GM12878 (cell line): ENCODE results near the gene STARD8.
"Not testable (repeated sequence)": the region's sequence is repeated elsewhere in the genome, so short reads cannot be mapped to it uniquely, and the experiment has no call there.

ENCODE experiments used
- DPF2 ChIP-seq: fragments of 450-650 bp; IDR thresholded peaks from 2 replicates; pipeline ENCODE4 v1.6.1; 2017; ENCODE audit warnings: mild to moderate bottlenecking
- EGR1 ChIP-seq, 2 experiments: IDR thresholded peaks; 1 replicate in 1 of 2; 2 replicates in 1 of 2; pipeline ENCODE4 v1.6.1; 2011 to 2012; ENCODE audit warnings: low read depth in 2 of 2, low read length in 2 of 2, borderline replicate concordance in 1 of 2, mild to moderate bottlenecking in 1 of 2, moderate library complexity in 1 of 2
- EP300 ChIP-seq, 2 experiments: fragments of 150-350 bp in 1 of 2; IDR thresholded peaks; 2 replicates each; pipeline ENCODE4 v1.6.1; 2011 to 2012; ENCODE audit warnings: low read depth in 2 of 2, low read length in 2 of 2, borderline replicate concordance in 1 of 2, improper control_type of control experiment in 1 of 2, inconsistent platforms in 1 of 2; ENCODE audit not compliant: control insufficient read depth in 1 of 2
- EZH2 ChIP-seq: IDR thresholded peaks from 2 replicates; pipeline ENCODE4 v1.6.1; 2012; ENCODE audit warnings: low read depth, mild to moderate bottlenecking, control low read depth, inconsistent platforms, low read length, borderline replicate concordance; ENCODE audit not compliant: control insufficient read depth
- HCFC1 ChIP-seq: fragments of 150-350 bp; IDR thresholded peaks from 2 replicates; pipeline ENCODE4 v1.6.1; 2014; ENCODE audit warnings: low read length
- MXI1 ChIP-seq: fragments of 150-350 bp; IDR thresholded peaks from 2 replicates; pipeline ENCODE4 v1.6.1; 2011; ENCODE audit warnings: low read depth, mild to moderate bottlenecking, inconsistent platforms, low read length, improper control_type of control experiment
- POLR2AphosphoS2 ChIP-seq: IDR thresholded peaks from 2 replicates; pipeline ENCODE4 v1.6.1; 2011; ENCODE audit warnings: low read depth, mild to moderate bottlenecking, low read length, improper control_type of control experiment, moderate library complexity
- SUZ12 ChIP-seq: fragments of 200-600 bp; sonication (generic); IDR thresholded peaks from one replicate; pipeline ENCODE4 v1.6.1; 2018; ENCODE audit warnings: antibody characterized with exemption, mild to moderate bottlenecking; ENCODE audit not compliant: unreplicated experiment
- TF ChIP-seq, protein P1 (sequence below), 3 experiments: IDR thresholded peaks in 2 of 3; conservative IDR thresholded peaks in 1 of 3; 2 replicates each; pipeline ENCODE4 v1.5.1; 2011; ENCODE audit warnings: low read depth in 3 of 3, low read length in 3 of 3, mild to moderate bottlenecking in 3 of 3, control low read depth in 2 of 3, moderate library complexity in 2 of 3, inconsistent platforms in 1 of 3, mixed read lengths in 1 of 3; ENCODE audit not compliant: control insufficient read depth in 2 of 3, insufficient read depth in 1 of 3; ENCODE audit errors: extremely low read depth in 1 of 3
- TF ChIP-seq, protein P2 (sequence below): IDR thresholded peaks from 2 replicates; pipeline ENCODE4 v1.6.1; 2011; ENCODE audit warnings: low read depth, low read length, improper control_type of control experiment, borderline replicate concordance
- TF ChIP-seq, protein P3 (sequence below): IDR thresholded peaks from 2 replicates; pipeline ENCODE4 v1.6.1; 2012; ENCODE audit warnings: low read depth, low read length, improper control_type of control experiment

DNA sequence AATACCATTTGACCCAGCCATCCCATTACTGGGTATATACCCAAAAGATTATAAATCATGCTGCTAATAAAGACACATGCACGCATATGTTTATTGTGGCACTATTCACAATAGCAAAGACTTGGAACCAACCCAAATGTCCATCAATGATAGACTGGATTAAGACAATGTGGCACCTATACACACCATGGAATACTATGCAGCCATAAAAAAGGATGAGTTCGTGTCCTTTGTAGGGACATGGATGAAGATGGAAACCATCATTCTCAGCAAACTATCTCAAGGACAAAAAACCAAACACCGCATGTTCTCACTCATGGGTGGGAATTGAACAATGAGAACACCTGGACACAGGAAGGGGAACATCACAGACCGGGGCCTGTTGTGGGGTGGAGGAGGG, 9.0 kb downstream of the STARD8 start:
- TF ChIP-seq, protein P1, sequence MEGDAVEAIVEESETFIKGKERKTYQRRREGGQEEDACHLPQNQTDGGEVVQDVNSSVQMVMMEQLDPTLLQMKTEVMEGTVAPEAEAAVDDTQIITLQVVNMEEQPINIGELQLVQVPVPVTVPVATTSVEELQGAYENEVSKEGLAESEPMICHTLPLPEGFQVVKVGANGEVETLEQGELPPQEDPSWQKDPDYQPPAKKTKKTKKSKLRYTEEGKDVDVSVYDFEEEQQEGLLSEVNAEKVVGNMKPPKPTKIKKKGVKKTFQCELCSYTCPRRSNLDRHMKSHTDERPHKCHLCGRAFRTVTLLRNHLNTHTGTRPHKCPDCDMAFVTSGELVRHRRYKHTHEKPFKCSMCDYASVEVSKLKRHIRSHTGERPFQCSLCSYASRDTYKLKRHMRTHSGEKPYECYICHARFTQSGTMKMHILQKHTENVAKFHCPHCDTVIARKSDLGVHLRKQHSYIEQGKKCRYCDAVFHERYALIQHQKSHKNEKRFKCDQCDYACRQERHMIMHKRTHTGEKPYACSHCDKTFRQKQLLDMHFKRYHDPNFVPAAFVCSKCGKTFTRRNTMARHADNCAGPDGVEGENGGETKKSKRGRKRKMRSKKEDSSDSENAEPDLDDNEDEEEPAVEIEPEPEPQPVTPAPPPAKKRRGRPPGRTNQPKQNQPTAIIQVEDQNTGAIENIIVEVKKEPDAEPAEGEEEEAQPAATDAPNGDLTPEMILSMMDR (IDR thresholded peaks at IDR 0.05 in 2 of 3, conservative IDR thresholded peaks at IDR 0.05 in 1 of 3; ENCODE audit: control insufficient read depth in 2 of 3, extremely low read depth in 1 of 3, insufficient read depth in 1 of 3, low read depth in 3 of 3, low read length in 3 of 3): not testable (repeated sequence)
- not testable (repeated sequence) for TF ChIP-seq HCFC1; EGR1 (IDR thresholded peaks at IDR 0.05; ENCODE audit: borderline replicate concordance in 1 of 2, low read depth in 2 of 2, low read length in 2 of 2); POLR2AphosphoS2; EZH2; SUZ12; EP300 (IDR thresholded peaks at IDR 0.05; ENCODE audit: borderline replicate concordance in 1 of 2, control insufficient read depth in 1 of 2, low read depth in 2 of 2, low read length in 2 of 2); DPF2; MXI1
- TF ChIP-seq, protein P2, sequence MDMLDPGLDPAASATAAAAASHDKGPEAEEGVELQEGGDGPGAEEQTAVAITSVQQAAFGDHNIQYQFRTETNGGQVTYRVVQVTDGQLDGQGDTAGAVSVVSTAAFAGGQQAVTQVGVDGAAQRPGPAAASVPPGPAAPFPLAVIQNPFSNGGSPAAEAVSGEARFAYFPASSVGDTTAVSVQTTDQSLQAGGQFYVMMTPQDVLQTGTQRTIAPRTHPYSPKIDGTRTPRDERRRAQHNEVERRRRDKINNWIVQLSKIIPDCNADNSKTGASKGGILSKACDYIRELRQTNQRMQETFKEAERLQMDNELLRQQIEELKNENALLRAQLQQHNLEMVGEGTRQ: not testable (repeated sequence)
- TF ChIP-seq, protein P3, sequence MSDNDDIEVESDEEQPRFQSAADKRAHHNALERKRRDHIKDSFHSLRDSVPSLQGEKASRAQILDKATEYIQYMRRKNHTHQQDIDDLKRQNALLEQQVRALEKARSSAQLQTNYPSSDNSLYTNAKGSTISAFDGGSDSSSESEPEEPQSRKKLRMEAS: not testable (repeated sequence)
